AG04450 (cell line): ENCODE data around the gene ALDH4A1. TPM values are rescaled to one million over a fixed set of nuclear protein-coding genes. Genes with fewer than 3 reads are reported as not detected.
A peak's percentile ranks its signal among the peaks of the same experiment; 100 is the strongest.

Source experiments
- CTCF ChIA-PET: fragments of 300-600, 350-600 bp; formaldehyde crosslinking; extraction: SDS; loops from one replicate; lab custom pipeline; 2022; ENCODE audit warnings: antibody characterized with exemption, inconsistent platforms; lab: Charles Lee
- POLR2A ChIA-PET: fragments of 350-600 bp; formaldehyde crosslinking; extraction: SDS; loops from one replicate; lab custom pipeline; 2021; ENCODE audit warnings: antibody characterized with exemption, inconsistent platforms; lab: Yijun Ruan, JAX
- DNase-seq: peaks from one replicate; pipeline ENCODE4 v3.0.0-alpha.2; 2011; ENCODE audit warnings: low read depth, low spot score
- H3K27ac ChIP-seq: one replicate; pipeline ENCODE4 v1.5.1; 2012; ENCODE audit warnings: low read depth, low read length, control low read depth
- H3K27me3 ChIP-seq: one replicate; pipeline ENCODE4 v1.6.0; 2012; ENCODE audit warnings: low read length; ENCODE audit not compliant: control insufficient read depth, insufficient read depth
- H3K4me3 ChIP-seq: 2 replicates; pipeline ENCODE4 v1.5.1; 2011; ENCODE audit warnings: mild to moderate bottlenecking, low read depth, low read length, control low read depth
- H3K9me3 ChIP-seq: 2 replicates; pipeline ENCODE4 v1.5.1; 2012; ENCODE audit warnings: low read length; ENCODE audit not compliant: control insufficient read depth, insufficient read depth
- CTCF ChIP-seq: IDR thresholded peaks from 2 replicates; pipeline ENCODE4 v1.5.1; 2011; ENCODE audit warnings: low read depth, low read length, control low read depth, inconsistent platforms
- polyA plus RNA-seq: library from polyadenylated mRNA; depleted of rRNA; stranded (reverse); fragments of >200 nt; gene quantifications from 2 replicates; pipeline ENCODE4 v1.2.3, GENCODE V29; 2011

ALDH4A1 gene
- polyA plus RNA-seq, 1 experiment: 8.8 TPM

- Histone ChIP-seq H3K4me3 (no peak overlapping the region), H3K27ac (no peak overlapping the region), H3K27me3 (no peaks in the 10 kb centered on the region), H3K9me3 (no peaks in the 10 kb centered on the region; the same call in 1 of the 2 replicates)
- no peak for DNase-seq
- CTCF ChIA-PET: interaction anchor here (0.6 to 5.2 kb wide), 3 partner anchors 10 to 180 kb away, joined by 4 to 49 read pairs (median 9); no protein-coding TSS in a partner anchor
- POLR2A ChIA-PET: no interaction called here
- no peak for TF ChIP-seq CTCF
Observed at GRCh38 chr1:18917071-18917799, 14.9 kb upstream of the ALDH4A1 start.

GRCh38 chr1:18915341-18915740 is 13.0 kb upstream of the ALDH4A1 start:
- H3K27ac ChIP-seq: no peak overlapping the region
- DNase-seq: no peak
- H3K9me3 ChIP-seq: no peaks in the 10 kb centered on the region; the same call in 1 of the 2 replicates
- H3K27me3 ChIP-seq: no peaks in the 10 kb centered on the region
- ChIA-PET CTCF (interaction anchor here (0.7 to 5.2 kb wide), 5 partner anchors 8 to 182 kb away, joined by 3 to 82 read pairs (median 28); no protein-coding TSS in a partner anchor), POLR2A (no interaction called here)
- no peak for TF ChIP-seq CTCF
- no peak overlapping the region for H3K4me3 ChIP-seq

GRCh38 chr1:18913065-18913835 is 10.9 kb upstream of the ALDH4A1 start:
- CTCF ChIA-PET: interaction anchor here (0.6 to 5.2 kb wide), 62 partner anchors 8 to 327 kb away, joined by 3 to 82 read pairs (median 6); partner anchors contain the start of genes ALDH4A1 and IFFO2
- Histone ChIP-seq H3K9me3 (no peaks in the 10 kb centered on the region; the same call in 1 of the 2 replicates), H3K27ac (peak overlapping the region; percentile 33), H3K27me3 (no peaks in the 10 kb centered on the region), H3K4me3 (no peak overlapping the region)
- peak; percentile 100 for TF ChIP-seq CTCF
- POLR2A ChIA-PET: interaction anchor here (0.6 to 1.6 kb wide), 3 partner anchors 13 to 178 kb away, joined by 3 read pairs; no protein-coding TSS in a partner anchor
- peak; percentile 43 for DNase-seq

GRCh38 chr1:18912550-18912949 is 10.2 kb upstream of the ALDH4A1 start:
- POLR2A ChIA-PET: no interaction called here
- Histone ChIP-seq H3K9me3 (no peaks in the 10 kb centered on the region; the same call in 1 of the 2 replicates), H3K27me3 (no peaks in the 10 kb centered on the region), H3K4me3 (no peak overlapping the region), H3K27ac (no peak overlapping the region)
- TF ChIP-seq CTCF: no peak
- CTCF ChIA-PET: interaction anchor here (0.6 to 5.2 kb wide), 47 partner anchors 8 to 267 kb away, joined by 3 to 82 read pairs (median 10); partner anchors contain the start of genes ALDH4A1 and IFFO2
- DNase-seq: no peak
